Uterus (tissue), 4 donors: Measurements from ENCODE around the gene TP53I11. TPM values are rescaled to one million over a fixed set of nuclear protein-coding genes. Genes with fewer than 3 reads are reported as not detected.

ENCODE experiments used
- DNase-seq, 2 donors: peaks; one replicate each; pipeline ENCODE4 v3.0.0-alpha.2; 2019 to 2020
- H3K27ac ChIP-seq, 2 donors: fragments of 200-600 bp; sonication (generic); 1 replicate in 1 of 2; 2 replicates in 1 of 2; pipeline ENCODE4 v1.5.1; 2016 to 2018
- H3K27me3 ChIP-seq, 2 donors: fragments of 200-600 bp; sonication (generic); one replicate each; pipeline ENCODE4 v1.5.1; 2018 to 2019; ENCODE audit warnings: control low read depth in 1 of 2
- H3K36me3 ChIP-seq, 2 donors: fragments of 200-600 bp; sonication (generic); one replicate each; pipeline ENCODE4 v1.5.1; 2019; ENCODE audit warnings: control low read depth in 1 of 2
- H3K4me1 ChIP-seq, 2 donors: fragments of 200-600 bp; sonication (generic); one replicate each; pipeline ENCODE4 v1.5.1; 2018 to 2019; ENCODE audit warnings: control low read depth in 1 of 2
- H3K4me3 ChIP-seq, 2 donors: fragments of 200-600 bp; sonication (generic); 1 replicate in 1 of 2; 2 replicates in 1 of 2; pipeline ENCODE4 v1.5.1; 2018 to 2019; ENCODE audit warnings: mild to moderate bottlenecking in 1 of 2
- H3K9me3 ChIP-seq, 2 donors: fragments of 200-600 bp; sonication (generic); one replicate each; pipeline ENCODE4 v1.5.1; 2019; ENCODE audit warnings: control low read depth in 1 of 2
- CTCF ChIP-seq, 4 experiments: fragments of 200-600 bp in 2 of 4; fragments of 450-650 bp in 2 of 4; sonication (generic) in 2 of 4; IDR thresholded peaks; one replicate each; pipeline ENCODE4 v1.5.1; 2016 to 2019; ENCODE audit warnings: antibody characterized with exemption in 4 of 4, mild to moderate bottlenecking in 2 of 4, moderate library complexity in 1 of 4
- POLR2A ChIP-seq, 2 donors: fragments of 450-650 bp; IDR thresholded peaks; one replicate each; pipeline ENCODE4 v1.6.1; 2016; ENCODE audit warnings: antibody characterized with exemption in 2 of 2, mild to moderate bottlenecking in 1 of 2, moderate library complexity in 1 of 2
- intact Hi-C: fragments of 100-400 bp; cut with DNase I; formaldehyde crosslinking; loops from one replicate; pipeline ENCODE4 v1.15.1; 2023; ENCODE audit warnings: low total_unique reads
- total RNA-seq, 4 donors: library from RNA; depleted of rRNA in 3 of 4; stranded (reverse); fragments of >200 nt in 3 of 4; gene quantifications; one replicate each; pipeline versions ENCODE4 v1.1.0 to v1.2.4, GENCODE V29; 2014 to 2023
- donor health status: DM: yes; HTN: yes; CAD: no.

The TP53I11 gene
- total RNA-seq, 4 donors from 2014 or later = 3.8 to 53.9 (median 17.5) TPM

- no peak for DNase-seq
- no peak for TF ChIP-seq CTCF (IDR thresholded peaks at IDR 0.05)
- no peak for TF ChIP-seq POLR2A (IDR thresholded peaks at IDR 0.05)
- Histone ChIP-seq H3K4me3 (no peak overlapping the region), H3K4me1 (peaks cover 0 to 2% of the 10 kb centered on the region in 2 donors), H3K36me3 (no peaks in the 10 kb centered on the region), H3K27ac (no peak overlapping the region), H3K9me3 (no peaks in the 10 kb centered on the region), H3K27me3 (no peaks in the 10 kb centered on the region)
- intact Hi-C loops = loop anchor here (10.0 kb wide), 1 partner anchor 387 kb away; no protein-coding TSS in a partner anchor
Observed at GRCh38 chr11:44948155-44948554, 2.5 kb downstream of the TP53I11 start.

- H3K27ac ChIP-seq = no peak overlapping the region
- no peaks in the 10 kb centered on the region for H3K36me3 ChIP-seq
- no peak for DNase-seq
- H3K4me3 ChIP-seq = no peak overlapping the region
- TF ChIP-seq POLR2A (IDR thresholded peaks at IDR 0.05) (no peak), CTCF (IDR thresholded peaks at IDR 0.05) (no peak)
- intact Hi-C loops = loop anchor here (10.0 kb wide), 1 partner anchor 388 kb away; no protein-coding TSS in a partner anchor
- peaks cover 0 to 2% of the 10 kb centered on the region in 2 donors for H3K4me1 ChIP-seq
- H3K9me3 ChIP-seq = no peaks in the 10 kb centered on the region
- H3K27me3 ChIP-seq = no peaks in the 10 kb centered on the region
Observed at GRCh38 chr11:44947114-44947513, 3.6 kb downstream of the TP53I11 start.

- Histone ChIP-seq H3K27me3 (no peaks in the 10 kb centered on the region), H3K4me1 (peaks cover 0 to 2% of the 10 kb centered on the region in 2 donors), H3K27ac (no peak overlapping the region), H3K4me3 (no peak overlapping the region), H3K36me3 (no peaks in the 10 kb centered on the region), H3K9me3 (no peaks in the 10 kb centered on the region)
- DNase-seq = peak in 1 of 2 donors; percentile 44
- intact Hi-C loops = loop anchor here (10.0 kb wide), 1 partner anchor 389 kb away; no protein-coding TSS in a partner anchor
- TF ChIP-seq CTCF (IDR thresholded peaks at IDR 0.05) (no peak), POLR2A (IDR thresholded peaks at IDR 0.05) (no peak)
Observed at GRCh38 chr11:44946263-44946662, 4.4 kb downstream of the TP53I11 start.

GRCh38 chr11:44945666-44946065 lies 5.0 kb downstream of the TP53I11 start:
- Histone ChIP-seq H3K4me3 (no peak overlapping the region), H3K27me3 (no peaks in the 10 kb centered on the region), H3K27ac (peak overlapping the region in 1 of 2 donors; percentile 30), H3K4me1 (peaks cover 0 to 2% of the 10 kb centered on the region in 2 donors), H3K9me3 (no peaks in the 10 kb centered on the region), H3K36me3 (no peaks in the 10 kb centered on the region)
- no peak for TF ChIP-seq POLR2A (IDR thresholded peaks at IDR 0.05)
- no peak for TF ChIP-seq CTCF (IDR thresholded peaks at IDR 0.05)
- intact Hi-C loops = loop anchor here (10.0 kb wide), 1 partner anchor 389 kb away; no protein-coding TSS in a partner anchor
- peak in 1 of 2 donors; percentile 54 for DNase-seq

DNA sequence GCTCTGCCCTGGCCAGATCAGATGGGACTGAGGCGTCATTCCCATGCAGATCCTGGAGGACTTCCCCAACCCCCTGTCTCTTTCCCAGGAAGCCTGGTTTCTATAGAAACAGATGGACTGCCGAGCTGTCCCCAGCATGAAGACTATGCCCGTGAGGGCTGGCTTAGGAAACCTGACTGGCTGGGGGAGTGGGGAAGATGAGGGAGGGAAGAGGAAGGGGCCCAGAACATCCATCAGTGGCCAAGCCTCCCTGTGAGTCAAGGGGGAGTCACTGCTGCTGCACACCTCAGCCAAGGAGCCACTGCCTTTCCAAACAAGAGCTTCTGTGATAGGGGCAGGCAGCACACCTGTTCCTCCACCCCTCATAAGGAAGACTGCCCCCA lies 5.8 kb downstream of the TP53I11 start:
- Histone ChIP-seq H3K36me3 (no peaks in the 10 kb centered on the region), H3K27me3 (no peaks in the 10 kb centered on the region), H3K9me3 (no peaks in the 10 kb centered on the region), H3K4me3 (no peak overlapping the region), H3K27ac (no peak overlapping the region), H3K4me1 (peaks cover 0 to 2% of the 10 kb centered on the region in 2 donors)
- TF ChIP-seq POLR2A (IDR thresholded peaks at IDR 0.05) (no peak), CTCF (IDR thresholded peaks at IDR 0.05) (no peak)
- no peak for DNase-seq
- intact Hi-C loops = loop anchor here (10.0 kb wide), 1 partner anchor 390 kb away; no protein-coding TSS in a partner anchor
